ENCODE results near the gene HLA-DPA1.

The HLA-DPA1 gene

GRCh38 chr6:33072508-33073100 lies 845 bp downstream of the HLA-DPA1 start:
- no peak for TF ChIP-seq CTCF (IDR thresholded peaks at IDR 0.05; ENCODE audit: poor library complexity, severe bottlenecking)
- no peaks in the 10 kb centered on the region for H3K36me3 ChIP-seq (ENCODE audit: low read depth)
- H3K4me3 ChIP-seq (ENCODE audit: severe bottlenecking), result no peak overlapping the region
- H3K4me1 ChIP-seq (ENCODE audit: insufficient read depth, poor library complexity, severe bottlenecking), result no peaks in the 10 kb centered on the region
- H3K27ac ChIP-seq (ENCODE audit: poor library complexity, severe bottlenecking), result no peak overlapping the region
- H3K9me3 ChIP-seq (ENCODE audit: severe bottlenecking), result no peaks in the 10 kb centered on the region
- ATAC-seq (ENCODE audit: low read depth) (no peak), DNase-seq (ENCODE audit: low spot score) (no peak)
- H3K27me3 ChIP-seq (ENCODE audit: insufficient read depth, poor library complexity, severe bottlenecking), result peaks cover 3% of the 10 kb centered on the region

- TF ChIP-seq CTCF (IDR thresholded peaks at IDR 0.05; ENCODE audit: poor library complexity, severe bottlenecking), result no peak
- no peaks in the 10 kb centered on the region for H3K4me1 ChIP-seq (ENCODE audit: insufficient read depth, poor library complexity, severe bottlenecking)
- peaks cover 3% of the 10 kb centered on the region for H3K27me3 ChIP-seq (ENCODE audit: insufficient read depth, poor library complexity, severe bottlenecking)
- ATAC-seq (ENCODE audit: low read depth) (no peak), DNase-seq (ENCODE audit: low spot score) (no peak)
- no peaks in the 10 kb centered on the region for H3K36me3 ChIP-seq (ENCODE audit: low read depth)
- no peaks in the 10 kb centered on the region for H3K9me3 ChIP-seq (ENCODE audit: severe bottlenecking)
- no peak overlapping the region for H3K27ac ChIP-seq (ENCODE audit: poor library complexity, severe bottlenecking)
- H3K4me3 ChIP-seq (ENCODE audit: severe bottlenecking), result no peak overlapping the region
Observed at GRCh38 chr6:33071569-33071968, 1.9 kb downstream of the HLA-DPA1 start.

DNA sequence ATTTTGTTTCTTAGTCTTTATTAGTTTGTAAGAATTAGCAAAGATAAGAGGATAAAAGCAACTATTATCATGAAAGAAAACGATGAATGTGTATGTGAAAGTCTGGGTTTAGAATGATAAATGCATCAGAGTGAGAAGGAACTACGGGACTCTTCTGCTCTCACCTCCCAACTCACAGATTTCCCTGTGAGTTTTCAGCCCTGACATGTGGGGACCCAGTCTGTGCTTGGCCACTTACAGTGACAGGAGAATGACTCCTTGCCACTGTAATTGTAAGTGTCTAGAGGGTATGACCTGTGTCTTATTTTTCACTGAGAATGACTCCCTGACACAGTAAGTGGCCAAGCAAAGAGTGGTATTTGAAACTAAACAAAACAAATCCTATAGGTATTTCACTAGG lies 2.5 kb downstream of the HLA-DPA1 start:
- no peaks in the 10 kb centered on the region for H3K9me3 ChIP-seq (ENCODE audit: severe bottlenecking)
- no peak overlapping the region for H3K27ac ChIP-seq (ENCODE audit: poor library complexity, severe bottlenecking)
- DNase-seq (ENCODE audit: low spot score), result no peak
- no peaks in the 10 kb centered on the region for H3K4me1 ChIP-seq (ENCODE audit: insufficient read depth, poor library complexity, severe bottlenecking)
- H3K4me3 ChIP-seq (ENCODE audit: severe bottlenecking), result no peak overlapping the region
- peaks cover 3% of the 10 kb centered on the region for H3K27me3 ChIP-seq (ENCODE audit: insufficient read depth, poor library complexity, severe bottlenecking)
- ATAC-seq (ENCODE audit: low read depth), result no peak
- no peaks in the 10 kb centered on the region for H3K36me3 ChIP-seq (ENCODE audit: low read depth)
- no peak for TF ChIP-seq CTCF (IDR thresholded peaks at IDR 0.05; ENCODE audit: poor library complexity, severe bottlenecking)

DNA sequence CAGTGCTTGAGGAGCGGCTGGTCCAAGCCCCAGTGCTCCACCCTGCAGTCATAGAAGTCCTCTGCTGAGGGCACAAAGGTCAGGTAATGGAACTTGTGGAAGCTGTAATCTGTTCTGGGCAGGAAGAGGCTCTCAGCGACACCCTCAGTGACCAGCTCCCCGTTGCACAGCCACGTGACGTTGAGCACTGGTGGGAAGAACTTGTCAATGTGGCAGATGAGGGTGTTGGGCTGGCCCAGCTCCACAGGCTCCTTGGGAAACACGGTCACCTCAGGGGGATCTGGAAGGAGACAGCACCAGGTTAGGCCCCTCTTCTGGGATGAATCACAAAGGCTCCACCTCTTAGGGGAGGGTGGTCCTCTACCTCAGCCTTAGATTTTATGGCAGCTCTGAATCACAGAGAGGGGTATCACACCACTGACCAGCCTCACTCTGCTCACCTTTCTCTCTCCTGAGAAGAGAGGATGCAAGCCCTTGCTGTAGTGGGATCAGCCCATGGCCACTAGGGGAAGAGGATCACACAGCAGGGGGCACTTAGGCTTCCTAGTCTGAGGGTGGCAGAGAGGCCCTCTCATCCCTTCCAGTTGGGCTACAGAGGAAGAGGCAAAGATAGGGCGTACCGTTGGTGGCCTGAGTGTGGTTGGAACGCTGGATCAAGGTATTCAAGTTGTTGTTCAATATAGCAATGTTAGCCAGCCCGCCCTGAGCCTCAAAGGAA lies 4.3 kb downstream of the HLA-DPA1 start:
- H3K27me3 ChIP-seq (ENCODE audit: insufficient read depth, poor library complexity, severe bottlenecking), result peaks cover 3% of the 10 kb centered on the region
- H3K4me1 ChIP-seq (ENCODE audit: insufficient read depth, poor library complexity, severe bottlenecking), result no peaks in the 10 kb centered on the region
- TF ChIP-seq CTCF (IDR thresholded peaks at IDR 0.05; ENCODE audit: poor library complexity, severe bottlenecking), result no peak
- no peak for DNase-seq (ENCODE audit: low spot score)
- H3K27ac ChIP-seq (ENCODE audit: poor library complexity, severe bottlenecking), result no peak overlapping the region
- no peak overlapping the region for H3K4me3 ChIP-seq (ENCODE audit: severe bottlenecking)
- no peaks in the 10 kb centered on the region for H3K9me3 ChIP-seq (ENCODE audit: severe bottlenecking)
- no peaks in the 10 kb centered on the region for H3K36me3 ChIP-seq (ENCODE audit: low read depth)
- ATAC-seq (ENCODE audit: low read depth), result no peak

DNA sequence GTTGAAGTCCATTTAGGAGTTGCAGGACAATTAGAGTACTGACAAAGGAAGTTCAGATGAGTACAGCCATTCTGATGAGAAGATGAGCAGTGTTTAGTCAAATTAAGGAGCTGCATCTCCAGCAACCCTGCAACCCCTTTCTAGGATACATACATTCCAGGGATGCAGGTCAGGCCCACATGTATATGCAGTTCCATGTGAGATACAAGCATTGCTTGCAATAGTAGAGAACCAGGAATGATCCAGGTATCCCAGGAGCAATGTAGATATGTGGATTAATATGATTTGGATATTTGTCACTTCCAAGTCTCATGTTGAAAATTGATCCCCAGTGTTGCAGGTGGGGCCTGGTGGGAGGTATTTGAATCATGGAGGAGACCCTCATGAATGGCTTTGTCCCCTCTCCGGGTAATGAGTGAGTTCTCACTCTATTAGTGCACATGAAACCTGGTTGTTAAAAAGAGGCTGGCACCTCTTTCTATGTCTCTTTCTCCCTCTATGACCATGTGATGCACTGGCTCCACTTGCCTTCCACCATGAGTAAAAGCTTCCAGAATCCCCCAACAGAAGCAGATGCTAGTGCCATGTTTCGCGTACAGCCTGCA lies 6.4 kb downstream of the HLA-DPA1 start:
- no peak for DNase-seq (ENCODE audit: low spot score)
- TF ChIP-seq CTCF (IDR thresholded peaks at IDR 0.05; ENCODE audit: poor library complexity, severe bottlenecking), result no peak
- no peak overlapping the region for H3K4me3 ChIP-seq (ENCODE audit: severe bottlenecking)
- H3K27ac ChIP-seq (ENCODE audit: poor library complexity, severe bottlenecking), result no peak overlapping the region
- peaks cover 3% of the 10 kb centered on the region for H3K27me3 ChIP-seq (ENCODE audit: insufficient read depth, poor library complexity, severe bottlenecking)
- ATAC-seq (ENCODE audit: low read depth), result no peak
- H3K9me3 ChIP-seq (ENCODE audit: severe bottlenecking), result no peaks in the 10 kb centered on the region
- no peaks in the 10 kb centered on the region for H3K36me3 ChIP-seq (ENCODE audit: low read depth)
- H3K4me1 ChIP-seq (ENCODE audit: insufficient read depth, poor library complexity, severe bottlenecking), result no peaks in the 10 kb centered on the region
